T-helper 9 cell (primary cell): ENCODE measurements around the gene KRT76.
"Not testable (repeated sequence)": the region's sequence is repeated elsewhere in the genome, so short reads cannot be mapped to it uniquely, and the experiment has no call there.

Experiments used
- DNase-seq: peaks from one replicate; pipeline ENCODE4 v3.0.0-alpha.2; 2020

KRT76 gene

DNA sequence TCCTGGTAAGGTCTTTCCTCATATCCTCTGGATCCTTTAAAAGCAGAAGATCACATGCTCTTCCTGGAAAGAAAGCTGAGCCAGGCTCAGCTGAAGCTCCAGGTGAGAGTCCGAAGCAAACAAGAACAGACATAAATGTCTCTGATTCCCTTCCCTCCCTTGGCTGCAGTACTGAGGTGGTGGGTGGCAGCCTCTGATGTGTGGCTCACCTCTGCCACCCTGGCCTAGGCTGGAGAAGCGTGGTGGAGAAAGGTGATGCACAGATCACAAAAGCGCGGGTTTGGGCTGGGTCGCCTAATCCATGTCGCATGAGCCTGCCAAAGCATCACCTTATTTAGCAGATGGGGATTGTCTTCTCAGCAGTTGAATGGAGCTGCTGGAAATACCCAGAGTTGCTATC, 2.8 kb upstream of the KRT76 start:
- no peak for DNase-seq

DNA sequence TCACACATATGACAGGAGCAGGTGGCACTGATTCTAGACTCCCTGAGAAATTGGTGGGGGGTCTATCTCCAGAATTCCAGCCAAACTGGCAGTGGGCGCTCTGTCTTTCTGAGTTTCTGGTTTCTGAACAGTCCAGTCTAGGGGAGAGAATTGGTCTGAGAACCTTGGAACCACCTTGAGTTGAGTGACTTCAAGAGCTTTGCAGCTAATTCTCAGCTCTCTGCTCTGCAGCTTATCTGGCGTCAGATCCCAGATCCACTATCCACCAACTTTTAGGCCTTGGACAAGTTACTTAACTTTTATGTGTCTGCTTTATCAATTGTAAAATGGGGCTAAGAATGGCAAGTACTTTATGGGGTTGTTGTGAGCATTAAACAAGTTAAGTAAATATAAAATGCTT, 1.7 kb upstream of the KRT76 start:
- no peak for DNase-seq

DNA sequence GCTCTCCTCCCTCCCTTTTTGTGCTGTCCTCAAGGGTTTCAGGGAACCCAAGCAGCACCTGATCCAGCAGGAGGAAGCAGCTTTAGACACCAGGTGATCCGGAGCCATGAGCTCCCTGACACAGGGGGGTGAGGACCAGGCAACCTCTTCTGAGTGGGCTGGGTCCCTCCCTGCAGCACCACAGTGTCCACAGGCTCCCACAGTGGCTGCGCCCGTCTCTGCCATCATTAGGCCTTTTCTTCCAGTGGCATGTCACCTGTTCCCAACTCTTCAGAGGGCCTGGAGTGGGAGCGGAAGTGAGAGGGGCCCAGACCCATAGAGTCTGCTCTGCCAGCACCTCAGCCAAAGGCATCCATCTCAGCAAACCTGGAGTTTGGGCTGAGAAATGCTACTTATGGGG, 421 bp upstream of the KRT76 start:
- DNase-seq: no peak

DNA sequence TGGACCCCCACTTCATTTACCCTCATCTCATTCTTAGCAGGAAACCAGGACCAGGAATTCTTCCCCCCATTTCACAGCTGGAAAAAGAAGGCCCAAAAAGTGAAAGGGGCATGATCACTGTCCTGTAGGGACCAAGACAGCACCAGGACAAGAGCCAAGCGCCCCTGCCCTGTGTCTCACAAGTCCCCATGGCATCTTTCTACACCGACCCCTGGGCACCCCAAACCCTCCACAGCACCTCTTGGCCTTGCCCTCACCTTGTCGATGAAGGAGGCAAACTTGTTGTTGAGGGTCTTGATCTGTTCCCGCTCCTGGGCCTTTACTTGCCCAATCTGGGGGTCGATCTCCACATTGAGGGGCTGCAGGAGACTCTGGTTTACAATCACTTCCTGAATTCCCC, 710 bp downstream of the KRT76 start:
- DNase-seq: no peak

DNA sequence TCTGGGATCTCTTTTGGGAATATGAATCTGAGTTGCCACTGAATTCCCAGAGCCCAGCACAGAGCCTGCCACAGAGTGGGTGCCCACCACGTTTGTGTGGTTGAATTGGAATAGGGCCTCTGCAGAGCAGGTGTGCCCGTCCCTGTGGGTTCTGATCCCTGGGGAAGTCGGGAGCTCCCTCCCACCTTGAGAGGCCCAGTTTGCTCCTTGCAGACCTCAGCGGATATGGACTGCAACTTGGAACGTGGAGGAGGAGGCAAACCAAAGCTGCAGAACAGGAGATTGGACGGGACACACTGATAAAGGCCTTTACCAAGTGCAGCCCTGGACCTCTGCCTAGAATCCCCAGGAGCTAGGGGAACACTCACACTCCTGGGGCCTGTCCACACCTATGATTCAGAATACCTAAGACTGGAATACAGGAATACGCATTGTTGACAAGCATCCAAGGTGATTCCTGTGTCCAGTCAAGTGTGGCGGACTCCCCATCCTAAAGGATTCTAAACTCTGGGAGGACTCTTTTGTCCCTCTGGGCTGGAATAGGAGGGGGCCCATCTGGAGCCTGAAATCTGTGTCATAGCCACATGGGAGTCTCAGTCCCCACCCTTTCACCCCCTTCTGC, 2.4 kb downstream of the KRT76 start:
- no peak for DNase-seq

DNA sequence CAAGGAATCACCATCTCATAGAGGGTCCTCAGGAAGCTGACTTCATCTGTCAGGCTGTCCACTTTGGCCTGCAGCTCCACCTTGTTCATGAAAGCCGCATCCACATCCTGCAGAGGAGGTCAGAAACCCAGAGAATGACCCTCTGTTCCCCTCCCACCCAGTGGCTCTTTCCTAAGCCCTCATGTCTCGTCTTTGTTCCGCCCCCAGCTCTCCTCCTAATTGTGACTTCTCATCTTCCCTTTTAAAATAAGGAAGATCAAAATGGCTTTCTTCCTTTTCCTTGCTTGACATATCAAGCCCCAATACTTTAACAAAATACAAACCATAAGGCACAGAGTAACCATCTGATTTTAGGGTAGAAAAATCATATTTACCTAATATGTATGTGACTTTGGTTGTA, 4.4 kb downstream of the KRT76 start:
- no peak for DNase-seq

DNA sequence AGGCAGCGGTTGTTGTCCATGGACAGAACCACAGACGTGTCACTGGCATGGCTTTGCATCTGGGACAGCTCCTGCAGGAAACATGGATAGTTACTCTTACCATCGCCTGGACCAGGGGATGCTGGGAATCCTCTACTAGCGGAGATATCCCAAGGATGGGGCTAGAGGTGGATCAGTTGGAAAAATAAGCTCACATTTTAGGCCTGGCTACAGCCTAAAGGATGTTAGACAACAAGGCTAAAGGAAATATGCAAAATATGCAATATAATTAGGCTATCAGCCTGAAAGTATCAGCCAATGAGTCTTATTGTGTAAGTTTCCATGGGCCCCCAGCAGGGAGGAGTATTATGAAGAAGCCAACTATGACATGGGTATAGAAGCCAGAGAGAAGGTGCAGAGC, 5.0 kb downstream of the KRT76 start:
- no peak for DNase-seq

DNA sequence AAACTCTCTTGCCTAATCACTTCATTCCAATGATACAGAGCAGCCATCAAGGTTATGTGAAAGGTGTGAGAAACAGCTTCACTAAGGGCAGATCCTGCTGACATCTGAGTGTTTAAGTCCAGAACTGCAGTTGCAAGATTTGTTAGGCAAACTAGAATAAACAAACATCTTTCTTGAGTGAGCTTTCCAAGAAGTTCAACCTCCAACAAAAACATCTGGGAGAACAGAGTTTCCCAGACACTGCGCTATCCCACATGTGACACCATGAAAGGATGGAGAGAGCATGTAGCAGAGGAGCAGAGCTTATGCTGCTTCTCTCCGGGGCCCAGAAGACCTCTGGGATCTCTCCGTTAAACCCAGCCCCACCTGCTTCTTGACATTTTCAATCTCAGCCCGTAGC, 5.6 kb downstream of the KRT76 start:
- DNase-seq: no peak

DNA sequence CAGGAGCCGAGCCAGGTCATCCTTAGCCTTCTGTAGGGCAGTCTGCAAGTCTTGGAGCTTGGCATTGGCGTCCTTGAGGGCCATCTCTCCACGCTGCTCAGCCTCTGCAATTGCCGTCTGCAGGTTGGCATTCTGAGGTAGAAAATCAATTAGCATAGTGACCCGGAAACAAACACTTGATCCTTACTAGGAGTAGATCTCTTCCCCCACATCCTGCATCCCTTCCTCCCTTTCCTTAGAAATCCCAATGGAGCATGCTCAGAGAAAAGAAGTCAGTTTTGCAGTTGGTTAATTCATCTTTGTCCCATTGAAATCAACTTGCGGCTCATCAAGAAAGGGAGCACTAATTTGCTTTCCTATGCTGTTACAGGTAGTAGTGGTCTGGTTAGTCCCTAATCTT, 6.1 kb downstream of the KRT76 start:
- no peak for DNase-seq

DNA sequence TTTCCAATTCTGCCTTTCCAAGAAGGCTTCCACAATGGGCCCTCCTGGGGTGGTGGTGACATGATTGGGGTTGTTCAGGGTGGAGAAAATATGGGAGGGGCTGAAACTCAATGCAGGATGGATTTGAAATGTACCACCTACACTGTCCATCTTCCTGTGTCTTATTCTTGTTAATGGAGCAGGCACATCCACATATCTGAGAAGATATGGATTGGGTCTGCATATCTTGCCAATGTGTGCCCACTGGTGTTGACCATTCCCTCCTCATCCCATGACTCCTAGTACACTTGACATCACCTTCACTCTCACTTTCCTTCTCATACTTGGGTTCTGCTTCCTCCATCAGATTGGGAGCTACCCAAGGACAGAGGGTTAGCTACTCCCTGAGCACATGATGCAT, 7.2 kb downstream of the KRT76 start:
- no peak for DNase-seq

DNA sequence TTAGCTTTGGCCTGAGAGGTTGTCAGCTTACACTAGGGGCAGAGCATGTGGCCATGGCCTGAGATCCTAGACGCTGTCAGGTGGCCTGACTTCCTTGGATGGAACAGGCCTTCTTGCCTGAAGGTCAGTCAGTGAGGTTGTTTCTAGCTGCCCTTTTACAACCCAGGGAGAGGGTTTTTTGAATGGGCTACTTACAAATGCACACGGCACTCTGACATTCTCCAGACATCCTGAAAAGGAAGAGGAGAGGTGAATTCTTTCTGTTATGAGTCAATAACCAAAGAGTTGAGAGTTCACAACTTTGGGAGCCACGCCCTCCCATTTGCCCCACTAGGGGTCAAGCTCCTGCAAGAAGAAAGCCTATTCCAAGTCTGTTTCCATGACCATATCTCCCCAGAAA, 7.8 kb downstream of the KRT76 start:
- no peak for DNase-seq

DNA sequence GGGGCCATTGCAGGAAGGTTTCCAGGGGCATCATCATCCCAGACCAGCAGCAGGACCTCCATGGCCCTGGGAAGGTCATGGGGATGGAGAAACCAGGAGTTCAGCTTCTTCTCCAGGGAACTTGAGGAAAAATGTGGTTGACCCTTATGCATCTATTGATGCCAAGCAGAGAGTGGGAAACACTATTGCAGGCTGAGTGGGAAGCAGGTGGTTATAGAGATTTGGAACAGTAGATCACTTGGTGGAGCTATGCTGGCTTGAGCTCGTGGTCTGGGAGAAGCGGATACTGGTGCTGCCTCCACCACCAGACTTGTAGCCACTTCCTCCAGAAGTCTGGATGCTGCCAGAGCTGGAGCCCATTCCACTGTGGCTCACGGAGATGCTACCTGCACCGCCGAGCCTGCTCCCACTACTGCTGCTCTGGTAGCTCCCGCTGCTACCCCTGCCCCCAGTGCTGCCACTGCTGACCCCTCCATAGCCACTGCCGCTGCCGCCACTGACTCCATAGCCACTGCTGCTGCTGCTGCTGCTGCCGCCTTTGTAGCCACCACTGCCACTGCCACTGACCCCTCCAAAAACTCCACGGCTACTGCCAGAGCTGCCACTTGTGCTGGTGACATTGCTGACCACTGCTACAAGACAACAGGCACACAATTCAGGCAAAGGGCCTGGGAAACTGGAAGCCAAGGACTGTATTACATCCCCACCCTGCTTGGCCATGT, 8.5 kb downstream of the KRT76 start:
- no peak for DNase-seq

DNA sequence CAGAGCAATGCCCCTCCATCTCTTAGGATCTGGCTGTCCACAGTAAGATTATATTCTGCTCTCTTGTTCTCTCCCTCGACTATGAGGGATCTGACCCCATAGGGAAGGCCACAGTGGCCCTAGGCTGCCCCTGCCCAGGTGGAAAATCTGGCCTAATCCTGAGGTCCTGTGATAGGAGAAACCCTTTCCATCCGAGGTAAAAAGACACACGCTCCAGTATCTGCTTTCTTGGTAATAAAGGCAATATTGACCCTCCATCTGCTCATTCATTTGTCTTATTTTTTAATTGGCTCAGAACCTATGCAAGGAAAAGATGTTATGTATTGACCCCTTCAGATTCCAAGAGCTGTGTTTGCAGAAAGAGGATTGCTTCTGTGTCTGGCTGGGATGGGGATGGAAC, 9.7 kb downstream of the KRT76 start:
- no peak for DNase-seq

DNA sequence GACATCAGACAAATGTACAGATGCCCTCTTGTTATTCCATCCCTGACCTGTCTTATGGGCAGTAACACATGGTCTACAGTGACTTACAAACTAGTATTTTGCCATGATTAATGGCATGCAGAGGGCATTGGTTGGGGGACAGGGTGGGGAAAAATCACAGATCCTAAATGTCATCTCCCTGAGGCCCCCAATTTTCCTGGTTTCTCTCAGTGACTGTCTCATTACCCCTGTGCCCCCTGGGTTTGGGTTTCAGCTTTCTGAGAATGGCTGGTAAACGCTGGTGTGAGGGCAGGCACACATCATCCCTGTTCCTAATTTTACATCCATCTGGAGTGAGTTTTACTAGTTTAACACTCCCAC, 10.1 kb downstream of the KRT76 start:
- DNase-seq: no peak

DNA sequence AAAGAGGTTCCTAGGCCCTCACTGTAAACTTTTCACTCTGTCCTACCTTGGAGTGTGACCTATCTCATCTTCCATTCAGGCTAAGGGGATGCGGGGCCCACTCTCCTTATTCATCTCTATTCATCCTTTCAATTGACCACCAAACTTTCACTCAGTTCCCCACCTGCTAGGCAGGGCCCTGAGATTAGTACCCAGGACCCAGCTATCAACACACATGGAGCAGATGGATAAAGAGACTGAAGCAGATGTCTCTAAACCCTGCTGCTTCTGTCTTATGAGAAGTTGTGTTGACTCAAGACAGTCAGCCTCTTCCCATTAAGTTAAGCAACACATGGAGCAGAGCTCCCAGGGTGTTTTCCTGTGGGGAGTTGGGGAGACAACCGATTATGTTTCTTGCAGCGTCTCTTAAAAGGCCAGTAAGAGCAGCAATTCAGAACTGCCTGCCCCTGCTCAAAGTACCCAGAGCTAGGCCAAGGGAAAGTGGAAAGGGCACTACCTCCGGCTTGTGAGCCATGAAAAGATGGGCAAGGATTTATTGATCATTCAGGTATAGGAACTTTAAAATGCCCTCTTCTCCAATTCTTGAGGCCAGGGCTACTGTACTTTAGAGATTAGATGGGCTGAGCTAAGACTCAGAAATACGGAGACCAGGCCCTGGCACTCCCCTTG, 10.7 kb downstream of the KRT76 start:
- DNase-seq: no peak

DNA sequence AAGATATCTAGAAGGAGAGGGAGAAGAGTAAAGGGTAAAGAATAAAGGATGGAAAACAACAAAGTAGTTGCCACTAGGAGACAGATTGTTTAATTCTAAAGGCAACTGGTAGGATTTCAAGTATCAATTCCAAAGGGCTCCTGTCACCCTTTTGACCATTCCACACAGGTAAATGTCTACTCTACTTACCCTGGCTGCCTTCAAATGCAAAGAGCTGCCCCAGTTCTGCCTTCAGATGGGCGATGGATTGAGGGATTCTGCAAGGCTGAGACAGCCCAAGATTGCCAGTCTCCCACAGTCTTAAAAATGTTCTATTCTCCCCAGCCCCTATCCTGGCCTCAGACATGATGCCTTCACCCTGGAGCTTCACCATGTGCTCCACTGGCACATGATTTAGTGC, 11.4 kb downstream of the KRT76 start:
- DNase-seq: no peak

DNA sequence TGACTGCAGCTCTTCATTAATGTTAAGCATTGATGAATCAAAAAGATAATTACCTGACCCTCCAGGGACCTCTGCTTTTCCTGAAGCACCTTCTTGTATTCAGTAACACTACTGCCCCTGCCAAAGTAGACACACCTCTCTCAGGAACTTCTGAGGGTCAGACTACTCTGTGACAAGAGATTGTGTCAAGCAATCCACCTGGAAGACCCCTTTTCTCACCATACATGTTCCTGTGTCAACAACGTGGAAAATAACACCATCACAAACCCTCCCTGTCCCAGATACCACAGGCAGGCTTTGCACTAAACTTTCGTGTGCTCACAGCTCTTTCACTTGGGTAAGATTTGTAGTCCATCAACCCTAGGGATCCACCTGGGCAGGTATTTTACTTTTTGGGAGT, 13.2 kb downstream of the KRT76 start:
- no peak for DNase-seq

DNA sequence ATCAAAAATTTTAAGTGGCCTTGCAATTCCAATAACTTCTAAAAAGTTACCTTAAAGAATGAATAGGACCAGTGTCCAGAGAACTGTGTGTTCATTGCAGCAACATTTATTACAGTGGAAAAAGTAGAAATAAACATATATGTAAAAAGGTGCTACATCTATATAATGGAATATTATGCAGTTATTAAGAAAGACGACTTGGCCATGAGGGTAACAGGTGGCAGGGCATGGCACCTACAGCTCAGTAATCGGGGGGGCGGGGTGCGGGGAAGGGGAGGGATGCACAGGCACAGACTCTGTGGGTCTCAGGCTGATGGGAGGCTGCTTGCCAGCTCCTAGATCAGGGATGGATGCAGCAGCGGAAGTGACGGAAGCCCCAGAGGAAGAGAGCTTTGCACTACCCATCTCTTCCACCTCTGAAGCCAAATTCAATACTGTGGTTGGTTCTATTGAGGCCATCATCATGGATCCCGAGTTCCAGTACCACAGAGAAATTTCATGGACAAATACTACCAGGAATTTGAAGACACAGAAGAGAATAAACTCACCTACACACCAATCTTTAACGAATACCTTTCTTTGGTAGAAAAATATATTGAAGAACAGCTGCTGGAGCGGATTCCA, 14.0 kb downstream of the KRT76 start:
- DNase-seq: no peak

DNA sequence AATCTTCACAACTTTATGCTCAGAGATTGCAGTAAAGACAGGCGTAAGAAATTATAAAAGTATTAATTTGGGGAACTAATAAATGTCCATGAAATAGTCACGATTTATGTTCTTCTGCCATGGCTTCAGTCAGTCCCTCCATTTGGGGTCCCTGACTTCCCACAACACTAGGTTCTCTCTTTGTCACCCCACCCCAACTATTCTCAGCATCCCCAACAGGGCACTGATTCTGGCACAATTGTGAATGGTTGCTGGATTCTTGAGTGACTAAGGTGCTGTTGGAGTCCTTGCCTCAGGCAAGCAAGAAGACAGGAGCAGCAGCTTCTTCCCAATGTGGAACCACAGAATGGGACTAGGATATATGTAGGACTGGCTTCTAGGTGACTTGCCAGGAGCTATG, 15.3 kb downstream of the KRT76 start:
- no peak for DNase-seq

DNA sequence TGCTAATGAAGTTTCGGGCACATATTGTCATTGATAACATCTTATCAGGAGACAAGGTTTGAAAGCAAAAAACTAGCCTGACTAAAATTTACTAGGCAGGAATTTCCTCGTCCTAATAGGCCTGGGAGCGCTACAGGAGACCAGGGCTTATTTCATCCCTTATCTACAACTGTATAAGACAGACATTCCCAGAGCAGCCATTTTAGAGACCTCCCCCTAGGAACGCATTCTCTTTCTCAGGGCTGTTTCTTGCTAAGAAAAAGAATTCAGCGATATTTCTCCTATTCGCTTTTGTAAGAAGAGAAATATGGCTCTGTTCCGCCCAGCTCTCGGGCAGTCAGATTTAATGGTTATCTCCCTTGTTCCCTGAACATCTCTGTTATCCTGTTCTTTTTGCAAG, 15.9 kb downstream of the KRT76 start:
- not testable (repeated sequence) for DNase-seq

DNA sequence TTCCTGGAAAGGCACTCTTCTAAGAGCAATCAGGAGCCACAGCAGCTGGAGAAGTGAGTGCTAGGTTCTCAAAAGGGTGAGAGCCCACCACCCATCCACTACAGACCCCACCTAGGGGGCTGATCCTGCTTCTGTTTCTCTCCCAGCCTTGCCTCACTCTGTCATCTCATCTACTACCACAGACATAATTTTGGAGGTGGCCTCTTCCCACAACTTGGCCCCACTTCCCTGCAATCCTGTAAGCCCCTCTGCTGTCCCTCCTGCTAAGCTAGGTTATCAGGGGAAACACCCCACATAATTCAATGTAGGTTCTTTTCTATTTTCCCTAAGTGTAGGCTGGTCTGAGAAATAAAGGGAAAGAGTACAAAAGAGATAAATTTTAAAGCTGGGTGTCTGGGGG, 16.5 kb downstream of the KRT76 start:
- DNase-seq: no peak

DNA sequence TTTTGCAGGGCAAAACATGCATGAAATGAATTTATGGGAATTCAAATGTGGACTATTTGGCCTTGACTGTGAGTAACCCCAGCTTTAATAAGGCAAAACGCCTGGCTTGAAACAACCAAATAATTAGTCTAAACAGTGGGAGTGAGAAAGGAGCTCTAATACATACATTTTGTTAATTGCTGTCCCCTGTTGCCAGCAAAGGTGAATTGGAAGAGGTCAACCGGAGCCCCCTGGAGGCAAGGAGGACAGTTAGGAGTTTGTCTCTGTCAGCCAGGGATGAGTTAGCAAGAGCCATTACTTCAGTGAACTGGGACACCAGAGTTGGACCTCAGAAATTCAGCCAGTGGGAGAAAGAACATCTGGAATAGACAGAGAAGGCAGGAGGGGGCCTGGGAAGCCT, 17.4 kb downstream of the KRT76 start:
- no peak for DNase-seq

DNA sequence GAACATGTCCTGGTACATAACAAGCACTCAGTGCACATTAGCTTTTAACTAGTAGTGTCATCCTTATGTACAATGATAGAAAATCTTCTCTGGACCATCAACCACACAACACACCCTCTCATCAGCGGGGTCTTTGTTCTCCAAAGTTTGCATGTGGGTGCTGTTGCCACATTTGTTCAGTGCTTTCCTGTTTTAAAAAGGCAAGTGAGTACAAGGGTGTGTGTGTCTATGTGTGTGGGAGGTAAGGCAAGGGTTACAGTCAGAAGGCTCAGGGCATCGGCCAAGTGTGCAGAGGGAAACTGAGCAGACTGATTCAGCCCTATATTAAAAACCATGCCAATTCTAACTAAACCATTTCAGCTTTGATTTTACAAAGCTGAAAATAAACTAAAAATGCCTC, 17.9 kb downstream of the KRT76 start:
- DNase-seq: no peak
